Activated CD4-positive, alpha-beta T cell treated with anti-CD3 and anti-CD28 coated beads for 36 hours (primary cell): ENCODE measurements around the gene GPR158. TPM values are rescaled to one million over a fixed set of nuclear protein-coding genes. Genes with fewer than 3 reads are reported as not detected.

Experiments used
- ATAC-seq: fragments of 200-7000 bp; cut with Tn5 transposase; one replicate; pipeline ENCODE4 v1.10.0; 2021; ENCODE audit warnings: mild to moderate bottlenecking, moderate library complexity
- CTCF ChIA-PET: fragments of 350-600 bp; sonication (Branson Sonifier 250); formaldehyde crosslinking; loops from one replicate; lab custom pipeline; 2021; ENCODE audit warnings: antibody characterized with exemption; lab: Charles Lee
- POLR2A ChIA-PET: fragments of 350-600 bp; sonication (Branson Sonifier 250); formaldehyde crosslinking; loops from one replicate; lab custom pipeline; 2021; ENCODE audit warnings: antibody characterized with exemption, inconsistent platforms; lab: Charles Lee
- DNase-seq: peaks from one replicate; pipeline ENCODE4 v3.0.0-alpha.2; 2020
- H3K27ac Mint-ChIP-seq: one replicate; pipeline ENCODE4 v1.8.0; 2021; ENCODE audit warnings: mixed read lengths
- H3K27me3 Mint-ChIP-seq: one replicate; pipeline ENCODE4 v1.8.0; 2021; ENCODE audit warnings: mixed read lengths
- H3K36me3 Mint-ChIP-seq: one replicate; pipeline ENCODE4 v1.8.0; 2021; ENCODE audit warnings: low read depth, mixed read lengths
- H3K4me1 Mint-ChIP-seq: one replicate; pipeline ENCODE4 v1.8.0; 2021; ENCODE audit warnings: mixed read lengths
- H3K4me3 Mint-ChIP-seq: one replicate; pipeline ENCODE4 v1.8.0; 2021; ENCODE audit warnings: mild to moderate bottlenecking, moderate library complexity, mixed read lengths
- H3K9me3 Mint-ChIP-seq: one replicate; pipeline ENCODE4 v1.8.0; 2021; ENCODE audit warnings: low read depth, mixed read lengths
- intact Hi-C, 2 experiments: fragments of 100-400 bp; cut with DNase I in 1 of 2; cut with micrococcal nuclease in 1 of 2; formaldehyde crosslinking; loops; one replicate each; pipeline versions ENCODE4 v1.14.2 to v1.15.1; 2022 to 2024; cut with DNase I, micrococcal nuclease
- total RNA-seq, 2 experiments: library from RNA; stranded (reverse); gene quantifications; one replicate each; pipeline ENCODE4 v1.2.3, GENCODE V29; 2021

The GPR158 gene
- total RNA-seq, 2 experiments from 2014 or later = not detected

GRCh38 chr10:25483999-25484398, 309.2 kb downstream of the GPR158 start:
- Mint-ChIP-seq H3K4me1 (no peaks in the 10 kb centered on the region), H3K27me3 (peaks cover 2% of the 10 kb centered on the region), H3K4me3 (no peak overlapping the region), H3K27ac (no peak overlapping the region), H3K9me3 (peaks cover 21% of the 10 kb centered on the region), H3K36me3 (no peaks in the 10 kb centered on the region)
- ATAC-seq (no peak), DNase-seq (no peak)
- POLR2A ChIA-PET = no interaction called here
- CTCF ChIA-PET = no interaction called here
- intact Hi-C loops = no loop called here

- no peaks in the 10 kb centered on the region for H3K36me3 Mint-ChIP-seq
- intact Hi-C loops = no loop called here
Observed at GRCh38 chr10:25487266-25487665, 312.5 kb downstream of the GPR158 start.

GRCh38 chr10:25492040-25492439, 317.2 kb downstream of the GPR158 start:
- ATAC-seq = no peak
- Mint-ChIP-seq H3K9me3 (peaks cover 4% of the 10 kb centered on the region), H3K27ac (no peak overlapping the region), H3K4me1 (no peaks in the 10 kb centered on the region), H3K36me3 (no peaks in the 10 kb centered on the region), H3K4me3 (no peak overlapping the region), H3K27me3 (no peaks in the 10 kb centered on the region)
- intact Hi-C loops = no loop called here
- no peak for DNase-seq
- ChIA-PET POLR2A (no interaction called here), CTCF (no interaction called here)

More at GRCh38 chr10:25487266-25487665, 312.5 kb downstream of the GPR158 start:
- no peak overlapping the region for H3K4me3 Mint-ChIP-seq
- H3K4me1 Mint-ChIP-seq = no peaks in the 10 kb centered on the region
- DNase-seq (no peak), ATAC-seq (no peak)
- peaks cover 17% of the 10 kb centered on the region for H3K9me3 Mint-ChIP-seq
- ChIA-PET POLR2A (no interaction called here), CTCF (no interaction called here)
- H3K27me3 Mint-ChIP-seq = peaks cover 2% of the 10 kb centered on the region
- no peak overlapping the region for H3K27ac Mint-ChIP-seq

- intact Hi-C loops = no loop called here
- Mint-ChIP-seq H3K4me3 (no peak overlapping the region), H3K4me1 (no peaks in the 10 kb centered on the region), H3K27ac (no peak overlapping the region), H3K9me3 (peaks cover 4% of the 10 kb centered on the region), H3K36me3 (no peaks in the 10 kb centered on the region), H3K27me3 (no peaks in the 10 kb centered on the region)
- DNase-seq (no peak), ATAC-seq (no peak)
- POLR2A ChIA-PET = no interaction called here
- CTCF ChIA-PET = interaction anchor here (0.6 kb wide), 1 partner anchor 1483 kb away, joined by 3 read pairs; no protein-coding TSS in a partner anchor
Observed at GRCh38 chr10:25492680-25493079, 317.9 kb downstream of the GPR158 start.

GRCh38 chr10:25493122-25493893, 318.5 kb downstream of the GPR158 start:
- ChIA-PET CTCF (no interaction called here), POLR2A (no interaction called here)
- intact Hi-C loops = no loop called here
- Mint-ChIP-seq H3K4me3 (no peak overlapping the region), H3K27me3 (no peaks in the 10 kb centered on the region), H3K4me1 (no peaks in the 10 kb centered on the region), H3K9me3 (peaks cover 4% of the 10 kb centered on the region), H3K27ac (no peak overlapping the region), H3K36me3 (no peaks in the 10 kb centered on the region)
- DNase-seq = no peak
- no peak for ATAC-seq

- H3K9me3 Mint-ChIP-seq = no peaks in the 10 kb centered on the region
- DNase-seq (no peak), ATAC-seq (no peak)
- ChIA-PET CTCF (no interaction called here), POLR2A (no interaction called here)
- H3K36me3 Mint-ChIP-seq = no peaks in the 10 kb centered on the region
- intact Hi-C loops = no loop called here
- no peak overlapping the region for H3K4me3 Mint-ChIP-seq
- H3K27ac Mint-ChIP-seq = no peak overlapping the region
- H3K4me1 Mint-ChIP-seq = no peaks in the 10 kb centered on the region
- no peaks in the 10 kb centered on the region for H3K27me3 Mint-ChIP-seq
Observed at GRCh38 chr10:25497246-25497645, 322.4 kb downstream of the GPR158 start.

GRCh38 chr10:25498645-25499044, 323.8 kb downstream of the GPR158 start:
- ChIA-PET CTCF (no interaction called here), POLR2A (no interaction called here)
- H3K9me3 Mint-ChIP-seq = no peaks in the 10 kb centered on the region
- H3K27ac Mint-ChIP-seq = no peak overlapping the region
- DNase-seq = no peak
- H3K4me3 Mint-ChIP-seq = no peak overlapping the region
- no peaks in the 10 kb centered on the region for H3K36me3 Mint-ChIP-seq
- intact Hi-C loops = no loop called here
- H3K4me1 Mint-ChIP-seq = no peaks in the 10 kb centered on the region
- no peaks in the 10 kb centered on the region for H3K27me3 Mint-ChIP-seq
- no peak for ATAC-seq

- Mint-ChIP-seq H3K27me3 (no peaks in the 10 kb centered on the region), H3K4me3 (no peak overlapping the region), H3K9me3 (no peaks in the 10 kb centered on the region), H3K27ac (no peak overlapping the region), H3K36me3 (no peaks in the 10 kb centered on the region), H3K4me1 (no peaks in the 10 kb centered on the region)
- ChIA-PET CTCF (no interaction called here), POLR2A (no interaction called here)
- intact Hi-C loops = no loop called here
- DNase-seq = no peak
- no peak for ATAC-seq
Observed at GRCh38 chr10:25501912-25502311, 327.1 kb downstream of the GPR158 start.

- DNase-seq (no peak), ATAC-seq (no peak)
- ChIA-PET POLR2A (no interaction called here), CTCF (no interaction called here)
- no peak overlapping the region for H3K4me3 Mint-ChIP-seq
- no peaks in the 10 kb centered on the region for H3K36me3 Mint-ChIP-seq
- no peaks in the 10 kb centered on the region for H3K4me1 Mint-ChIP-seq
- H3K27me3 Mint-ChIP-seq = no peaks in the 10 kb centered on the region
- H3K27ac Mint-ChIP-seq = no peak overlapping the region
- intact Hi-C loops = no loop called here
- no peaks in the 10 kb centered on the region for H3K9me3 Mint-ChIP-seq
Observed at GRCh38 chr10:25502453-25502852, 327.7 kb downstream of the GPR158 start.

- ATAC-seq (no peak), DNase-seq (no peak)
- Mint-ChIP-seq H3K27ac (no peak overlapping the region), H3K4me3 (no peak overlapping the region), H3K27me3 (no peaks in the 10 kb centered on the region), H3K36me3 (no peaks in the 10 kb centered on the region), H3K9me3 (peaks cover 2% of the 10 kb centered on the region), H3K4me1 (no peaks in the 10 kb centered on the region)
- POLR2A ChIA-PET = no interaction called here
- intact Hi-C loops = no loop called here
- CTCF ChIA-PET = no interaction called here
Observed at GRCh38 chr10:25504306-25504705, 329.5 kb downstream of the GPR158 start.

GRCh38 chr10:25504838-25505237, 330.0 kb downstream of the GPR158 start:
- peaks cover 2% of the 10 kb centered on the region for H3K9me3 Mint-ChIP-seq
- H3K27me3 Mint-ChIP-seq = no peaks in the 10 kb centered on the region
- ChIA-PET CTCF (no interaction called here), POLR2A (no interaction called here)
- no peaks in the 10 kb centered on the region for H3K4me1 Mint-ChIP-seq
- ATAC-seq = no peak
- intact Hi-C loops = no loop called here
- no peak overlapping the region for H3K27ac Mint-ChIP-seq
- no peak for DNase-seq
- H3K36me3 Mint-ChIP-seq = no peaks in the 10 kb centered on the region
- no peak overlapping the region for H3K4me3 Mint-ChIP-seq

- no peak overlapping the region for H3K27ac Mint-ChIP-seq
- H3K36me3 Mint-ChIP-seq = no peaks in the 10 kb centered on the region
- CTCF ChIA-PET = no interaction called here
- no peaks in the 10 kb centered on the region for H3K27me3 Mint-ChIP-seq
- intact Hi-C loops = no loop called here
- DNase-seq (no peak), ATAC-seq (no peak)
- H3K4me3 Mint-ChIP-seq = no peak overlapping the region
- H3K4me1 Mint-ChIP-seq = no peaks in the 10 kb centered on the region
- peaks cover 2% of the 10 kb centered on the region for H3K9me3 Mint-ChIP-seq
- POLR2A ChIA-PET = no interaction called here
Observed at GRCh38 chr10:25505466-25505865, 330.7 kb downstream of the GPR158 start.
